ACHN (cell line): ENCODE data around the gene SPARC.
A peak's percentile ranks its signal among the peaks of the same experiment; 100 is the strongest.

Experiments used
- DNase-seq: peaks from one replicate; pipeline ENCODE4 v3.0.0-alpha.2; 2015
- in situ Hi-C: cut with HindIII; loops from 2 replicates; pipeline ENCODE4 v1.10.0; 2017; ENCODE audit warnings: low sequenced_read_pairs, low pct_ligation_motif_present, low pct_unique_long_range_greater_than_20kb

SPARC gene

DNA sequence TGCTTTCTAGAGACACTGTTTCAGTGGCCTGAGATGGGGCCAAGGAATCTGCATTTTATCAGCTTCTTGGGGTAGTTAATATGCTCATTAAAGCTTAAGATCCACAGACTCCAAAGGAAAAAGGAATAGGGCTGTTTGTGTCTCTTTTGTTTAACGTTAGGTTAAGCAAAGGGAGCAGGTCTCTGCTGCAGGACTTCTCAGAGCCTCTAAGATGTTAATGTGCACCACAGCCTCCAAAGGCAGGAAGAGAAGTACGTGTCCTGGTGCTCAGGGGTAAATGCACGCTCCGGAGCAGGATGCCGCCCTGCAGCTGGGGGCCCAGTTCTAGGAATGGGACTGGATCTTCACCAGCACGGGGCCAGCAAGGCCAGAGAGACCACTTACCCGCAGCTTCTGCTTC lies 19.6 kb downstream of the SPARC start:
- in situ Hi-C loops: no loop called here
- no peak for DNase-seq

DNA sequence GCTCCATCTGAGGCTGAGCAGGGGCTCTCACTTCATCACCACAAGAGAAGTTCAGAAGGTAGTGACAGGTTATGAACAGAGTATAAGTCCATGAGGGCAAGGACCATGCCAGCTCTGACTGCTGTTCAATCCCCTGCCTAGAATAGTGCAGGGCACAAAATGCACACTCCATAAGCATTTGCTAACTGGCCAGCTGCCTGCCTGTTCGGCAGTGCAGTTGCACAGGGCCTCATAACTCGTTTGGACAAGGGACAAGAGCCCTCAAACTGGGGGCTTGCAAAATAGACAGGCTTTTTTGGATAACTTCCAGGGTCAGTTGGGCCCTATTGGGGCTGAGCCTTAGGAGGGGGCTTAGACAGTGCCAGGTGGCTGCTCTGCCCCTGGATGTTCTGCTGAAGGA lies 21.1 kb downstream of the SPARC start:
- no peak for DNase-seq
- in situ Hi-C loops: no loop called here

DNA sequence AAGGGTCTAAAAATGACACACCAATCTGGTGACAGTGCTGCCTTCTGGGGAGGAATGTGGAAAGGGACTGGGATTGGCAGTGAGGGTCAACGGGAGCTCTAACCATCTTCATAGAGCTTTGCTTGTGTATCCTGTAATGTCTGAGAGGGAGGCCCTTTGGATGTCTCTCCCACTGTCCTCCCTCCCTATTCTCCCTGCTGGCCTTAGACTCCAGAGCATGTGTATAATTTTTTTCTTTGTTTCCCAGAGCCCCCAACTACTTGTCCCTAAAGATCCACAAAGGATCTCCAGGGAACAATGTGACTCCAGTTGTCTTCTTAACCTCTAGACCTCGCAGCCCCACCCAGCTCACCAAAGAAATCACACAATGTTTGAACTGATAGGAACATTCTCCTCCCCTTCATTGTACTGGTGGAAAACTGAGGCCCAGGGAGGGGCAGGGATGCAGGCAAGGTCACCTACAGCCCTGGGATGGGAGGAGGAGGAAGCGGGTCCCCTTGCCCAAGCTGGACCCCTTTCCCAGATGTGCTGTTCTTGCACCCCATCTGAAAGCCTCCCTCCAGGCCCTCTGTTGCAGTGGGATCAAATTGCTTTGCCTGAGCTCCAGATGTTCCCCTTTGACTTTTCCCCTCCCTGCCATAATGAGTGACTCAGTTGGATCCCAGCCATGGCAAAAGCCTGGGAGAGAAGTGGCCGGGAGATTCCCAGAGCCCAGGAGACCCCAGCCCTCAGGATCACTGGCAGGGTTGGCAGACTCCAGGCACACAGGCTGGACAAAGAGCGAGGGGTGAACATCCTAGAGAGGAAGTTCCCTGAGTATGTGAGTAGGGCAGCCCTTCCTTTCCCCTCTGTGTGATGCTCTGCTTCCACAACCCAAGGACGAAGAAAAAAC lies 21.8 kb downstream of the SPARC start:
- no peak for DNase-seq
- in situ Hi-C loops: no loop called here

- in situ Hi-C loops: no loop called here
Observed at GRCh38 chr5:151663617-151664293, 23.0 kb downstream of the SPARC start.

DNA sequence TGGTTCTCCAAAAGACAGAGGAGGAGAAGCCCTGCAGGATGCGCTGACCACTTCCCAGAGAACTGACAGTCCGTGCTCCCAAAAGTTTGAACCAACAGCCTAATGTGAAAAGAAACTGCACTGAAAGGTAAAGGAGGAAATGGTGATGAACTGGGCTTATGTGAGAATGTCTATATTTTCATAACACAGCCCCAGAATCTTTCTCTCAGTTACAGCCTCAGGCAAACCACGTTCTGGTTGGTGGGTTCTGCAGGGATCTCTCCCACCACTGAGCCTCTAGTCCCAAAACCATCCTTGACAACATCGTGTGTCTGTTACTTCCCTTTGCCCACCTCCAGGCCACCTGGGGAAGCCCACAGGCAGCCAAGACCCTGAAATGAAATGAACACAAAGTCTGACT lies 23.9 kb downstream of the SPARC start:
- in situ Hi-C loops: no loop called here
- DNase-seq: no peak

More at GRCh38 chr5:151663617-151664293, 23.0 kb downstream of the SPARC start:
- DNase-seq: no peak

DNA sequence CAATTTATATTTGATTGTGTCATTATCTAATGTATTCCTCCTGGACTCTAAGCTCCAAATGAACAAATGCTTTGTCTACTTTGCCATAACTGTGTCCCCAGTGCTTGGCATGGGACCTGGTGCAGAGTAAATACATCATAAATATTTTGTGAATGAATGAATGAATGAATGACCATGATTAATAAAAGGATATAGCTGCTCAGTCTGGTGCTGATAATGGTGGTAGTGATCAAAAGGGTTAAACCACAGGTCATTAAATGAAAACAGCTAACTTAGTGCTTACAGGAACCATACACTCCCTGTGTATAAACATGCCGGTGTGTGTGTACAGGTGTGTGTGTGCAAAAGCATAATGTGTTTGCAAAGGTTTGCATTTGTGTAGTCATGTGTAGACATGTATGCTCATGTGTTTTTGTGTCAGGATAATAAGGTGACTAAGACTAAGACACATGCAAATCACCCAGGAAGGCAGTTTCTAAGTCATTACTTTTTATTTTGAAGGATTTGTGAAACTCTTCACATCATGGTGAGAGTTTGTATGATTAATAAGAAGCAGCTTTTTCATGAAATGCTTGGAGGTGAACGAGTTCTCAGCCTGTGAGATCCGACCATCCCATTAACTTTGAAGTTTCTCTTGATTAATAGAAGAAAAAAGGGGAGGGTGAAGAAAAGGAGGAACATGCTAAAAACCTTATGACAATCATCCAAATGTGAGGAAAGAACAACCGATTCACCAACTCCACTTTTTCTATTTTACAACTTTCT lies 24.6 kb downstream of the SPARC start:
- in situ Hi-C loops: no loop called here
- no peak for DNase-seq

DNA sequence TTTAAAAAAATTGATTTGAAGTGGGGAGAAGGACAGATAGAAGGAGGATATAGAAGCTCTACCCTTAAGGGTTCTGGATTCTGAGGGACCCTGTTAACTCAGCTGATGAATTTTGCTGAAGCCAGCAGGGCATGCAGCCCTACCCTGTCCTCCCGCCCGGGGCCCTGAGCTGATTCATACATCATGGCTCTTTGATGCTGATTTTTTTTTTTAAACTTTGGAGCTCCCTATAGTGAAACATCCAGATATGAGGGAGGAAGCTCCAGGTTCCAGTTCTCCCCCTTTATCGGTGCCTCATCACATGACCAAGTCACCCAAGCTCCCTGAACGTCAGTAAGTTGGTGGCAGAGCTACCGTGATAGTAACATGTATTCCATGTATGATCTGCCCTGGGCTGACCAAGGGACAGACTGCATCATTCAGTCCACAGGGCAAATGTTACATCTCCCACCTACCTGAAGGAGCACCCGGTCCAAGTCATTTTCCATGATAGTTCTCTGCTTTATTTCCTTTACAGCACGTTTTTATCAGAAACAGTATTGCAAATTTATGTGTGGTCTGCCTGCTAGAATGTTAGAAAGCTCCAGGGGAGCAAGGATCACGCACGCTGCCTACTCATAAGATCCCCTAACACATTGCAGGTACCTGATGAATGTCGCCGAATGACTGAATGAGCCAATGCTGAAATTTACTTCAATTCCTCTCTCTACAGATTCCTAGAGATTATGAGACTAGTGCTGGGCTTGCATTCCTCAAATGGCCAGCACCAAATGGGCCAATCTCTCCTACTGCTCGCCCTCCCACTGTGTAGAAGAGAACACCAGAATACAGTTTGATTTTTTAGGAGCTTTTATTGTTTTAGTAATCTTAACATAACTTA lies 25.9 kb downstream of the SPARC start:
- in situ Hi-C loops: no loop called here
- DNase-seq: peak; percentile 23

- in situ Hi-C loops: no loop called here
- peak; percentile 74 for DNase-seq
Observed at GRCh38 chr5:151659001-151659754, 27.5 kb downstream of the SPARC start.

DNA sequence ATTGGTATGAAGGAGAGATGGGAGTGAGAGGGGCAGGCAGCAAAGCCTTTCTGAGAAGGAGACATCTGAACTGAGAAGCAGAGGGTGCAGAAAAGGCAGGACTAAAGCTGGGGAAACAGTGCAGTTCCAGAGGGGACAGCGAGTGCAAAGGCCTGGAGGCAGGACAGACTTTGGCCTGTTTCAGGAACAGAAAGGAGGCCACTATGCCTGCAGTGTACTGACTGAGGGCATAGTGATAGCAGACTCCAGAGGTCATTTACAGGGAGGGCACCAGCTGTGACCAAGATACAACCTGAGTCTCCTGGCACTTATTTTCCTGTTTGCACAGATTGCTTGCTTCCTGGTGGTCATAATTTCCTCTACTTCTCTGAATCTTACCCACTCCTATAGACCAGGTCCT lies 29.6 kb downstream of the SPARC start:
- in situ Hi-C loops: no loop called here
- DNase-seq: no peak

DNA sequence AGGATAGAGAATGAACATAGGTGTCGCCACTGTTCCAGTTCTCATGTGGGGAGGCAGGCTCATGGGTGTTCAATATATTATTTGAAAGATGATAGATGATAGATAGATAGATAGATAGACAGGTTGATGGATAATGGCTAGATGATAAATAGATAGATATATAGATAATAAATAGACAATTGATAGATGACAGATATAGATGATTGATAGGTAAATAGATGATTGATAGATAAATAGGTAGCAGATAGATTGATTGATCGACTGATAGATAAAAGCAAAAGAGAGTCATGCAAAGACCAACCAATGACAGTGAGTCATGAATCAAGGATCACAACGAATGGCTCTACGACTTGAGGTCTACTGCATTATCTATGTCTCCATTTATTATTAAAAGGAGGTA lies 30.4 kb downstream of the SPARC start:
- no peak for DNase-seq
- in situ Hi-C loops: no loop called here

- in situ Hi-C loops: no loop called here
- peak; percentile 76 for DNase-seq
Observed at GRCh38 chr5:151651997-151652645, 34.6 kb downstream of the SPARC start.

GRCh38 chr5:151648988-151649387 lies 37.7 kb downstream of the SPARC start:
- DNase-seq: no peak
- in situ Hi-C loops: no loop called here

DNA sequence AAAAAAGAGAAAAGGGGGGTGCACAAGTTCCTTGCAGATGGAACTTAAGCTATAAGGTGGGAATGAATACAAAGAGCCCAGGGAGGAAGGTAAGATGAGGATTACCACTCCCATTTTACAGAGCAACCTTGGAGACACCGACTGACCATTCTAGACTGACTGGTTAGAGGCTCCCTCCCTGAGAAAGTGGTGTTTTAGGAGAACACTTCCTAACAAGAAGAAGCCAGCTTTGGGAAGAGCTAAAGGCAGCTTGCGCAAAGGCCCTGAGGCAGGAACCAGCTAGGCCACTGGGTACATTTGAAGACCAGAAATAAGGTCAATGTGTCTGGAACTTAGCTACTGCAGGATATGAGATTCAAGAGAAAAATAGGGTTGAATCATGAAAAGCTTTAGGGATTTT lies 38.6 kb downstream of the SPARC start:
- no peak for DNase-seq
- in situ Hi-C loops: no loop called here

DNA sequence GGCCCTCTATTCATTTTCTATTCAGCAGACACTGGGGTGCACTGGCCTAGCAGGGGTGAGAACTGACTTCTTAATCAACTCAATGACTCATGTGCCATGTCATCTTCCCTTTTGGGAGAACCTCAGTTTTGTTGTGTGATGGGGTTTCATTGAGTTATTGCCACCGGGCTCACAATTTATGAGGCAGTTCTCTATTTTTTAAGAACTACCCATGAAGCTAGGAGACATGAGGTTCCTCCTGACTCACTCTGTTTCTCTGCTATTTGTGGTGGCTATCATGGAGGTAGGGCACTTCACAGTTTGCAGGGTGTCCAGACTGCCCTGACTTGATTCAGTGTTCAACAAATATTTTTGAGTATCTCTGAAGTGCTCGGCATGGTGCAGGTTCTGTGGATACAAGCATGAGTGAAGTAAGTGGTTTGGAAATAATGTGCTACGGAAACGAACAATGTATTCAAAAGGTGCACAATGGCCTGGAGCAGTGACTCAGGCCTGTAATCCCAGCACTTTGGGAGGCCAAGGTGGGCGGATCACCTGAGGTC lies 39.3 kb downstream of the SPARC start:
- DNase-seq: no peak
- in situ Hi-C loops: no loop called here

DNA sequence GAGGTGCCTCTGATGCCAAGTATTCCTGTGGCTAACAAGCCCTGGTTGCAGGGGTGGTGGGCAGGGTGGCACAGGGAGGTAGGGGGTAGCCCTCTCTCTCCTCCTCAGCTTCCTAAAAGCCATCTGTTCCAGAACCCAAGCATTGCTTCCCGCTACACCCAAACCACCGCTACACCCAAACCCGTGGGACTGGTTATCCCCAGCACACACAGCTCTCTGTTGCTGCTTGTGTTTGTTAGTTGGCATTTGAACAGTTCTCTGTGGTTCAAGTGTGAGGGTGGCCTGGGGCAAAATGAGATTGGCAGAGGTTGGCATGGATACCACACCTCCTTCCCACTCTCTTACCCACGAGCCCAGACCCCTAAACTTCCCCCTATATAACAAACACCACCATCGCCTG lies 40.4 kb downstream of the SPARC start:
- in situ Hi-C loops: no loop called here
- DNase-seq: no peak

DNA sequence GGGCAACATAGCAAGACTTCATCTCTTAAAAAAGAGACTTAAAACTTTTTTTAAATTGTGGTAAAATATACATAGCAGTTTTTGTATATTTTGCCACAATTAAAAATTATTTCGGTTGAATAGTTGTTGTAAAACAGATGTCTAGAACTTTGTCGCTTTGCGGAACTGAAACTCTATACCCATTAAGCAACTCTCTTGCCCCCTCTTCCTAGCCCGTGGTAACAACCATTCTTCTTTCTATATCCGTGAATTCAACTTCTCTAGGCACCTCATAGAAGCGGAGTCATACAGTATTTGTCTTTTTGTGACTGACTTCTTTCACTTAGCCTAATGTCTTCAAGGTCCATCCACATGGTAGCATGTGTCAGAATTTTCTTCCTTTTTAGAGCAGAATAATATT lies 43.3 kb downstream of the SPARC start:
- in situ Hi-C loops: no loop called here
- no peak for DNase-seq

GRCh38 chr5:151642472-151643140 lies 44.1 kb downstream of the SPARC start:
- in situ Hi-C loops: no loop called here

More at GRCh38 chr5:151642472-151643140, 44.1 kb downstream of the SPARC start:
- no peak for DNase-seq
